ENCODE results near the gene MAPK10.

MAPK10 gene

DNA sequence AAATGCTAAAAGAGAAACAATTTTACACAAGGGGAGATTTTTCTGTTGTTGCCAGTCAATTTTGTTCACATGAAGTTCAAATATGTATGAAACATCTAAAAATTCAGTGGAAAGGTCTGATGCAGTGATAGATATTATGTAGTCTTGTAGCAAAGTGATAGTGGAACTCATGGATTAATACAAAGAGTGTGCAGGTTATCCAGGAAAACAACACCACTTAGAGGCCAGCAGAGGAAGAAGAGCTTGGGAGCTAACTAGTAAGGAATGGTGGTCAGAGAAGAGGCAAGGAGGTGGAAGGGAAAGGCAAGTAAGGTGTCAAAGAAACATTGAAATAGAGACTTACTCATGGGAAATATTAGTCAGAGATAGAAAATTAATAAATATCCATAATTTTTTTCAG is 395.6 kb downstream of the MAPK10 start:
- DNase-seq = no peak

- no peak for DNase-seq
These were observed 396.6 kb downstream of the MAPK10 start for GRCh38 chr4:85963231-85963630.

DNA sequence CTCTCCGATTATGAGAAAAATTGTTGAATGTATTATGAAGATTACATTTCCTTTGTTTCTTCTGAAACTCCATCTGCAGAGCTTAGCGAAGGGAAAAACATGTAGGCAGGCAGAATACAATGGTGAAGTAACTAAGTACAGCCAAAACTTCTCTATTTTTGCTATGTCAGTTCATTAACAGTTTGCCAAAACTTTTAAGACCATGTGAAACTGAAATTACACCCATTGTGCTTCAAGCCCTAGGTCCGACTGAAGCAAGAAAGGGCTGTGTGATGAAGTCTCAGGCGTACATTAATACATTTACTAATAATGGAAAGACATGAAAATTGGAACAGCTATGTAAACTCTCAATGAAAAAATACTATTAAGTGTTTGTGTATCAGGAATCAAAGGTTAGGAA is 398.0 kb downstream of the MAPK10 start:
- DNase-seq = no peak

DNA sequence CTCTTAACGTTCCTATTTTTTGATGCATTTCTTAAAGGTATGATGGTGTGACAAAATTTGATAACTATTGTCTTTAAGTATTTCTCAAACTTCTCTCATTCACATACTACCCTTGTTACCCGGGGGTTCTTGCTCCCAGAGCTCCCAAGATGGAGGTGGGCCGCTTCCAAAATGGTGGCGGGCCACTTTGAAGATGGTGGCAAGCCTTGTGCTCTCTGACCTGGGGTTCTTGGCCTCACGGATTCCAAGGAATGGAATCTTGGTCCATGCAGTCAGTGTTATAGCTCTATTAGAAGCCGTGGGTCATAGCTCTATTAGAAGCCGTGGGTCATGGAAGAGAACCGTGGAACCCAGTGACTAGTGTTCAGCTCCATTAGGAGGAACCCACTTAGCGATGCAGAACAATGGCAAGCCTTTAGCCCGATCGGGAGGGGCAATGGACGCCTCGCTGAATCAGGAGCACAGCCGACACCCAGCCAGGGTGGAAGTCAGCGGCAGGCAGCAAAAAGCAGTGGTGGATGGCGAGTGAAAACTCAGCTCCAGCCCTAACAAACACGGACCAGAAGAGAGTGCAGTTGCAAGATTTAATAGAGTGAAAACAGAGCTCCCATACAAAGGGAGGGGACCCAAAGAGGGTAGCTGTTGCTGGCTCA is 403.4 kb downstream of the MAPK10 start:
- DNase-seq = no peak

GRCh38 chr4:85955620-85956292 is 404.1 kb downstream of the MAPK10 start:
- no peak for DNase-seq

DNA sequence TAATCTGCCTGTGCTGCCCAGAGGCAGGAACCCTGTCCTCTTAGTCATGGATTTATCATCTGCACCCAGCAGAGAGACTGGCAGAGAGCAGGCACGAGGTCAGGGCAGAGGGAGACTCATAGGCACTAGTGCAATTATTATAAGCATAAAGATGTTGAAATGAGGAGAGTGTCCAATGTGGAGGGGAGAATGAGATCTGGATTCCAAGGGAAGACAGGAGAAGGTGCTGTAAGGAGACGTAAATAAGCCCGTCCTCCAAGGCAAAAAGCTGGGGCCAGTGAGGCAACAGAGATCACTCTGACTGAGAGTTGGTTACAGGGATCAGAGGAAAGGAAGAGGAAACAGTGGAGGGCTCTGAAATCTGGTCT is 406.2 kb downstream of the MAPK10 start:
- DNase-seq = no peak

GRCh38 chr4:85952972-85953650 is 406.7 kb downstream of the MAPK10 start:
- DNase-seq = no peak

- DNase-seq = no peak
These were observed 407.3 kb downstream of the MAPK10 start for GRCh38 chr4:85952528-85952927.

DNA sequence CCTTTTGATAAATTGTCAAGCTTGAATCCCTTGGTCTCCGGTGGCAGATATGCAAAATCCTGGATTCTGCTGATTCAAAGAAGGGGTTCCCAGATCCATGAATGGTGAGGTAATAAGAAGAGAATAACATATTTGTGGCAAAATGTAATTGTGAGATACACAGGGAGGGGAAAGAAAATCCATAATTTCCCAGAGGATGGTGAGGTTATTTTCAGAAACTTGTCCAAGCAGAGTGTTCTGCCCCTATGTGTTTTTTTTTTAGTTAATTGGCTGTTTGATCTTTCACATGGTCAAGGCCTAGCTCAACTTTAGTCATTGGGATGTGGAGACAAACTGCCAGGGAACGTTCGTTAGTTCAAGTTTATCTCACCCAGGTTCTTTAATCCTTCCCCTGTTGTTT is 408.8 kb downstream of the MAPK10 start:
- DNase-seq = no peak

DNA sequence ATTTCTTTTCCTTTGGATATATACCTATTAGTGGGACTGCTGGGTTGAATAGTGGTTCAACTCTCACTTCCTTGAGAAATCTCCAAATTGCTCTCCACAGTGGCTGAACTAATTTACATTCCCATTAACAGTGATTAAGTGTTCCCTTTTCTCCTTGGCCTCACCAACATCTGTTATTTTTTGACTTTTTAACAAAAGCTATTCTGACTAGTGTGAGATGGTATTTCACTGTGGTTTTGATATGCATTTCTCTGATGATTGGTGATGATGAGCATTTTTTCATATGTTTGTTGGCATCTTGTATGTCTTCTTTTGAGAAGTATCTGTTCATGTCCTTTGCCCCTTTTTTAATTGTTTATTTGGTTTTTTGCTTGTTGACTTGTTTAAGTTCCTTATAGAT is 413.0 kb downstream of the MAPK10 start:
- DNase-seq = no peak

- no peak for DNase-seq
These were observed 417.7 kb downstream of the MAPK10 start for GRCh38 chr4:85942107-85942506.

- DNase-seq = no peak
These were observed 419.7 kb downstream of the MAPK10 start for GRCh38 chr4:85940151-85940550.
